ENCODE results near the gene ZNF609. TPM values are rescaled to one million over a fixed set of nuclear protein-coding genes. Genes with fewer than 3 reads are reported as not detected.

The ZNF609 gene
- total and polyA plus RNA-seq, 8 donors: 4.2 to 25.2 (median 13.1) TPM

- FAIRE-seq: no peak
- no peak for TF ChIP-seq CTCF (IDR thresholded peaks at IDR 0.05)
Measured at GRCh38 chr15:64466408-64467141, 6.2 kb downstream of the ZNF609 start.

GRCh38 chr15:64472161-64472560, 11.8 kb downstream of the ZNF609 start:
- no peaks in the 10 kb centered on the region for H3K36me3 ChIP-seq
- ATAC-seq (no peak), DNase-seq (no peak), FAIRE-seq (no peak)
- intact Hi-C loops (cut with DNase I): no loop called here
- WGBS, 2 donors: 95 to 96% methylated on average over 4 of the region's 4 CpGs
- H3K4me3 ChIP-seq: no peak overlapping the region
- no peak overlapping the region for H3K27ac ChIP-seq
- no peaks in the 10 kb centered on the region for H3K4me1 ChIP-seq
- no peak for TF ChIP-seq CTCF (IDR thresholded peaks at IDR 0.05)
- no peaks in the 10 kb centered on the region for H3K9me3 ChIP-seq
- no peaks in the 10 kb centered on the region for H3K27me3 ChIP-seq

More at GRCh38 chr15:64466408-64467141, 6.2 kb downstream of the ZNF609 start:
- H3K4me1 ChIP-seq: peaks cover 21 to 32% (median 21%) of the 10 kb centered on the region in 3 donors
- no peak overlapping the region for H3K4me3 ChIP-seq
- DNase-seq: no peak
- H3K36me3 ChIP-seq: no peaks in the 10 kb centered on the region
- intact Hi-C loops (cut with DNase I): no loop called here
- WGBS, 2 donors: 63 to 66% methylated on average over 4 of the region's 4 CpGs
- no peaks in the 10 kb centered on the region for H3K27me3 ChIP-seq
- no peak overlapping the region for H3K27ac ChIP-seq
- ATAC-seq: no peak
- H3K9me3 ChIP-seq: no peaks in the 10 kb centered on the region

GRCh38 chr15:64474846-64475245, 14.5 kb downstream of the ZNF609 start:
- Histone ChIP-seq H3K4me3 (no peak overlapping the region), H3K9me3 (no peaks in the 10 kb centered on the region), H3K27me3 (no peaks in the 10 kb centered on the region), H3K36me3 (no peaks in the 10 kb centered on the region), H3K4me1 (no peaks in the 10 kb centered on the region), H3K27ac (no peak overlapping the region)
- WGBS, 2 donors: 72 to 81% methylated on average over 2 of the region's 2 CpGs
- intact Hi-C loops (cut with DNase I): no loop called here
- FAIRE-seq (no peak), DNase-seq (no peak), ATAC-seq (no peak)
- no peak for TF ChIP-seq CTCF (IDR thresholded peaks at IDR 0.05)

- intact Hi-C loops (cut with DNase I): no loop called here
- H3K27ac ChIP-seq: no peak overlapping the region
- WGBS, 2 donors: 93 to 100% methylated on average over 1 of the region's 1 CpG
Measured at GRCh38 chr15:64476550-64476949, 16.2 kb downstream of the ZNF609 start.

More at GRCh38 chr15:64476550-64476949, 16.2 kb downstream of the ZNF609 start:
- Histone ChIP-seq H3K36me3 (no peaks in the 10 kb centered on the region), H3K4me3 (no peak overlapping the region), H3K9me3 (no peaks in the 10 kb centered on the region), H3K27me3 (no peaks in the 10 kb centered on the region), H3K4me1 (peaks cover 0 to 7% (median 6%) of the 10 kb centered on the region in 3 donors)
- no peak for DNase-seq
- no peak for FAIRE-seq
- no peak for TF ChIP-seq CTCF (IDR thresholded peaks at IDR 0.05)
- ATAC-seq: no peak

All from pancreas (tissue), 10 donors.